ENCODE measurements around the gene GABBR1.
A peak's percentile ranks its signal among the peaks of the same experiment; 100 is the strongest.

The GABBR1 gene

GRCh38 chr6:29591677-29592076, 41.3 kb downstream of the GABBR1 start:
- no peak for TF ChIP-seq CTCF (IDR thresholded peaks at IDR 0.05; ENCODE audit: poor library complexity, severe bottlenecking)
- DNase-seq (ENCODE audit: low spot score) (no peak), ATAC-seq (ENCODE audit: low read depth) (no peak)
- no peaks in the 10 kb centered on the region for H3K4me1 ChIP-seq (ENCODE audit: insufficient read depth, poor library complexity, severe bottlenecking)
- H3K9me3 ChIP-seq (ENCODE audit: severe bottlenecking), result no peaks in the 10 kb centered on the region
- H3K36me3 ChIP-seq (ENCODE audit: low read depth), result no peaks in the 10 kb centered on the region
- no peak overlapping the region for H3K27ac ChIP-seq (ENCODE audit: poor library complexity, severe bottlenecking)
- no peak overlapping the region for H3K4me3 ChIP-seq (ENCODE audit: severe bottlenecking)
- no peaks in the 10 kb centered on the region for H3K27me3 ChIP-seq (ENCODE audit: insufficient read depth, poor library complexity, severe bottlenecking)

- ATAC-seq (ENCODE audit: low read depth) (no peak), DNase-seq (ENCODE audit: low spot score) (no peak)
- Histone ChIP-seq H3K9me3 (ENCODE audit: severe bottlenecking) (no peaks in the 10 kb centered on the region), H3K27ac (ENCODE audit: poor library complexity, severe bottlenecking) (no peak overlapping the region), H3K36me3 (ENCODE audit: low read depth) (no peaks in the 10 kb centered on the region), H3K27me3 (ENCODE audit: insufficient read depth, poor library complexity, severe bottlenecking) (no peaks in the 10 kb centered on the region), H3K4me3 (ENCODE audit: severe bottlenecking) (no peak overlapping the region), H3K4me1 (ENCODE audit: insufficient read depth, poor library complexity, severe bottlenecking) (no peaks in the 10 kb centered on the region)
- TF ChIP-seq CTCF (IDR thresholded peaks at IDR 0.05; ENCODE audit: poor library complexity, severe bottlenecking), result no peak
These were observed 42.7 kb downstream of the GABBR1 start for GRCh38 chr6:29590218-29590808.

- ATAC-seq (ENCODE audit: low read depth), result peak; percentile 55; the same call in 2 of the 3 replicates
- DNase-seq (ENCODE audit: low spot score), result no peak
- H3K27me3 ChIP-seq (ENCODE audit: insufficient read depth, poor library complexity, severe bottlenecking), result no peaks in the 10 kb centered on the region
These were observed 43.4 kb downstream of the GABBR1 start for GRCh38 chr6:29589423-29590048.

GRCh38 chr6:29584821-29585220, 48.2 kb downstream of the GABBR1 start, which contains the start of gene OR2H2:
Gene OR2H2 (plus strand): TSS chr6:29585121. CDS start chr6:29587945, 2,824 bp downstream.
- Histone ChIP-seq H3K9me3 (ENCODE audit: severe bottlenecking) (no peaks in the 10 kb centered on the region), H3K4me1 (ENCODE audit: insufficient read depth, poor library complexity, severe bottlenecking) (no peaks in the 10 kb centered on the region), H3K4me3 (ENCODE audit: severe bottlenecking) (no peak within 1 kb of the TSS), H3K27me3 (ENCODE audit: insufficient read depth, poor library complexity, severe bottlenecking) (peaks cover 4% of the 10 kb centered on the region), H3K27ac (ENCODE audit: poor library complexity, severe bottlenecking) (no peak within 1 kb of the TSS), H3K36me3 (ENCODE audit: low read depth) (no peaks in the 10 kb centered on the region)
- DNase-seq (ENCODE audit: low spot score) (no peak), ATAC-seq (ENCODE audit: low read depth) (no peak)
- no peak for TF ChIP-seq CTCF (IDR thresholded peaks at IDR 0.05; ENCODE audit: poor library complexity, severe bottlenecking)

More at GRCh38 chr6:29589423-29590048, 43.4 kb downstream of the GABBR1 start:
- Histone ChIP-seq H3K4me3 (ENCODE audit: severe bottlenecking) (no peak overlapping the region), H3K36me3 (ENCODE audit: low read depth) (no peaks in the 10 kb centered on the region), H3K4me1 (ENCODE audit: insufficient read depth, poor library complexity, severe bottlenecking) (no peaks in the 10 kb centered on the region), H3K27ac (ENCODE audit: poor library complexity, severe bottlenecking) (no peak overlapping the region), H3K9me3 (ENCODE audit: severe bottlenecking) (no peaks in the 10 kb centered on the region)
- peak; percentile 96 for TF ChIP-seq CTCF (IDR thresholded peaks at IDR 0.05; ENCODE audit: poor library complexity, severe bottlenecking)

GRCh38 chr6:29577544-29577943, 55.4 kb downstream of the GABBR1 start:
- H3K4me3 ChIP-seq (ENCODE audit: severe bottlenecking), result no peak overlapping the region
- H3K4me1 ChIP-seq (ENCODE audit: insufficient read depth, poor library complexity, severe bottlenecking), result no peaks in the 10 kb centered on the region
- no peak overlapping the region for H3K27ac ChIP-seq (ENCODE audit: poor library complexity, severe bottlenecking)
- no peaks in the 10 kb centered on the region for H3K36me3 ChIP-seq (ENCODE audit: low read depth)
- ATAC-seq (ENCODE audit: low read depth) (no peak), DNase-seq (ENCODE audit: low spot score) (no peak)
- no peaks in the 10 kb centered on the region for H3K9me3 ChIP-seq (ENCODE audit: severe bottlenecking)
- no peak for TF ChIP-seq CTCF (IDR thresholded peaks at IDR 0.05; ENCODE audit: poor library complexity, severe bottlenecking)
- no peaks in the 10 kb centered on the region for H3K27me3 ChIP-seq (ENCODE audit: insufficient read depth, poor library complexity, severe bottlenecking)
